MCF 10A (cell line): Measurements from ENCODE around the gene TLCD5. TPM values are rescaled to one million over a fixed set of nuclear protein-coding genes. Genes with fewer than 3 reads are reported as not detected.

Experiments used
- BruUV-seq: library from RNA; stranded (reverse); fragments of 400-500 nt; replicated peaks from 2 replicates; lab custom pipeline; 2021; lab: Mats Ljungman, UMichigan
- CTCF ChIA-PET: fragments of 300-600 bp; sonication (Branson Sonifier 250); formaldehyde crosslinking; extraction: SDS; loops from one replicate; lab custom pipeline; 2021; ENCODE audit warnings: antibody characterized with exemption, inconsistent platforms; lab: Yijun Ruan, JAX
- POLR2A ChIA-PET: fragments of 300-600, 350-650 bp; sonication (Branson Sonifier 250); formaldehyde crosslinking; extraction: SDS; loops from one replicate; lab custom pipeline; 2020; ENCODE audit warnings: antibody characterized with exemption, inconsistent platforms; lab: Yijun Ruan, JAX
- DNase-seq: peaks from one replicate; pipeline ENCODE4 v3.0.0-alpha.2; 2018; ENCODE audit not compliant: unreplicated experiment
- H3K27ac Mint-ChIP-seq: one replicate; pipeline ENCODE4 v1.8.0; 2022; ENCODE audit warnings: mild to moderate bottlenecking, low read depth, mixed read lengths; ENCODE audit not compliant: unreplicated experiment
- H3K27me3 Mint-ChIP-seq: one replicate; pipeline ENCODE4 v1.8.0; 2022; ENCODE audit warnings: mixed read lengths; ENCODE audit not compliant: insufficient read depth, unreplicated experiment
- H3K36me3 Mint-ChIP-seq: one replicate; pipeline ENCODE4 v1.8.0; 2022; ENCODE audit warnings: mild to moderate bottlenecking, moderate library complexity, mixed read lengths; ENCODE audit not compliant: insufficient read depth, unreplicated experiment
- H3K4me1 Mint-ChIP-seq: one replicate; pipeline ENCODE4 v1.8.0; 2022; ENCODE audit warnings: mixed read lengths; ENCODE audit not compliant: insufficient read depth, unreplicated experiment
- H3K4me3 Mint-ChIP-seq: one replicate; pipeline ENCODE4 v1.8.0; 2022; ENCODE audit warnings: mild to moderate bottlenecking, moderate library complexity, mixed read lengths; ENCODE audit not compliant: unreplicated experiment
- H3K9me3 Mint-ChIP-seq: one replicate; pipeline ENCODE4 v1.8.0; 2022; ENCODE audit warnings: mixed read lengths; ENCODE audit not compliant: unreplicated experiment
- CTCF ChIP-seq: fragments of 200-600 bp; IDR thresholded peaks from one replicate; pipeline ENCODE4 v1.8.0; 2022; ENCODE audit warnings: antibody characterized with exemption, mild to moderate bottlenecking; ENCODE audit not compliant: unreplicated experiment
- intact Hi-C: fragments of 100-400 bp; cut with micrococcal nuclease; formaldehyde crosslinking; loops from 2 replicates; pipeline ENCODE4 v1.14.1; 2022
- total RNA-seq: library from RNA; stranded (reverse); gene quantifications from 2 replicates; pipeline ENCODE4 v1.2.3, GENCODE V29; 2022

The TLCD5 gene
- total RNA-seq, 1 experiment from 2014 or later: 9.6 TPM

GRCh38 chr11:120317689-120318480, 7.2 kb upstream of the TLCD5 start:
- CTCF ChIA-PET: interaction anchor here (0.7 to 2.0 kb wide), 7 partner anchors 11 to 877 kb away, joined by 3 to 8 read pairs (median 4); no protein-coding TSS in a partner anchor
- intact Hi-C loops: no loop called here
- POLR2A ChIA-PET: interaction anchor here (0.5 to 1.4 kb wide), 6 partner anchors 11 to 622 kb away, joined by 3 read pairs; no protein-coding TSS in a partner anchor
- DNase-seq: no peak
- H3K27ac Mint-ChIP-seq: no peak overlapping the region
- peak overlapping the region; percentile 12 for H3K4me3 Mint-ChIP-seq
- no TSS peak for BruUV-seq
- H3K9me3 Mint-ChIP-seq: no peaks in the 10 kb centered on the region
- TF ChIP-seq CTCF: no peak
- no peaks in the 10 kb centered on the region for H3K36me3 Mint-ChIP-seq
- H3K27me3 Mint-ChIP-seq: no peaks in the 10 kb centered on the region
- H3K4me1 Mint-ChIP-seq: peaks cover 24% of the 10 kb centered on the region

- Mint-ChIP-seq H3K4me1 (peaks cover 24% of the 10 kb centered on the region), H3K27me3 (no peaks in the 10 kb centered on the region), H3K36me3 (no peaks in the 10 kb centered on the region), H3K4me3 (no peak overlapping the region), H3K9me3 (no peaks in the 10 kb centered on the region), H3K27ac (no peak overlapping the region)
- CTCF ChIA-PET: interaction anchor here (0.7 to 2.0 kb wide), 2 partner anchors 16 to 151 kb away, joined by 3 to 8 read pairs; no protein-coding TSS in a partner anchor
- POLR2A ChIA-PET: interaction anchor here (0.5 to 1.4 kb wide), 3 partner anchors 12 to 621 kb away, joined by 3 read pairs; no protein-coding TSS in a partner anchor
- no peak for DNase-seq
- TF ChIP-seq CTCF: no peak
- intact Hi-C loops: no loop called here
- BruUV-seq: no TSS peak
These were observed 6.2 kb upstream of the TLCD5 start for GRCh38 chr11:120318906-120319305.

- POLR2A ChIA-PET: interaction anchor here (0.7 to 2.9 kb wide), 10 partner anchors 9 to 1045 kb away, joined by 3 to 14 read pairs (median 3); partner anchors contain the start of gene ARHGEF12
- no TSS peak for BruUV-seq
- intact Hi-C loops: no loop called here
- CTCF ChIA-PET: interaction anchor here (0.8 to 1.2 kb wide), 4 partner anchors 13 to 89 kb away, joined by 3 to 5 read pairs (median 4); no protein-coding TSS in a partner anchor
- no peak for TF ChIP-seq CTCF
- no peak for DNase-seq
- peak overlapping the region; percentile 73 for H3K4me3 Mint-ChIP-seq
- H3K36me3 Mint-ChIP-seq: peaks cover 9% of the 10 kb centered on the region
- H3K9me3 Mint-ChIP-seq: no peaks in the 10 kb centered on the region
- peaks cover 20% of the 10 kb centered on the region for H3K4me1 Mint-ChIP-seq
- no peaks in the 10 kb centered on the region for H3K27me3 Mint-ChIP-seq
- peak overlapping the region; percentile 60 for H3K27ac Mint-ChIP-seq
These were observed 1.1 kb downstream of the TLCD5 start for GRCh38 chr11:120326228-120326627.

GRCh38 chr11:120326845-120327281, 1.8 kb downstream of the TLCD5 start:
- H3K27me3 Mint-ChIP-seq: no peaks in the 10 kb centered on the region
- H3K4me1 Mint-ChIP-seq: peaks cover 26% of the 10 kb centered on the region
- BruUV-seq: no TSS peak
- H3K9me3 Mint-ChIP-seq: no peaks in the 10 kb centered on the region
- ChIA-PET CTCF (interaction anchor here (0.8 to 1.2 kb wide), 4 partner anchors 13 to 90 kb away, joined by 3 to 5 read pairs (median 4); no protein-coding TSS in a partner anchor), POLR2A (interaction anchor here (0.8 to 2.9 kb wide), 7 partner anchors 9 to 105 kb away, joined by 3 to 14 read pairs (median 4); partner anchors contain the start of gene ARHGEF12)
- H3K27ac Mint-ChIP-seq: no peak overlapping the region
- peaks cover 9% of the 10 kb centered on the region for H3K36me3 Mint-ChIP-seq
- DNase-seq: no peak
- intact Hi-C loops: no loop called here
- H3K4me3 Mint-ChIP-seq: peak overlapping the region; percentile 73
- no peak for TF ChIP-seq CTCF
